Endodermal cell (in vitro differentiated cells): ENCODE measurements around the gene GID8. TPM values are rescaled to one million over a fixed set of nuclear protein-coding genes. Genes with fewer than 3 reads are reported as not detected.

Experiments used
- DNase-seq: peaks from one replicate; pipeline ENCODE4 v3.0.0-alpha.2; 2017
- H3K27ac ChIP-seq: 2 replicates; pipeline ENCODE4 v1.5.1; 2013; ENCODE audit warnings: mild to moderate bottlenecking, low read depth, low read length, moderate library complexity
- H3K27me3 ChIP-seq: 2 replicates; pipeline ENCODE4 v1.6.1; 2013; ENCODE audit warnings: mild to moderate bottlenecking, low read length, moderate library complexity; ENCODE audit not compliant: insufficient read depth, control insufficient read depth, poor library complexity, severe bottlenecking
- H3K36me3 ChIP-seq: 2 replicates; pipeline ENCODE4 v1.7.0; 2013; ENCODE audit warnings: mild to moderate bottlenecking, low read length, moderate library complexity; ENCODE audit not compliant: control insufficient read depth, insufficient read depth
- H3K4me1 ChIP-seq: one replicate; pipeline ENCODE4 v1.7.0; 2013; ENCODE audit warnings: low read length; ENCODE audit not compliant: control insufficient read depth, insufficient read depth
- H3K4me3 ChIP-seq: 2 replicates; pipeline ENCODE4 v1.5.1; 2013; ENCODE audit warnings: mild to moderate bottlenecking, low read length, moderate library complexity
- H3K9ac ChIP-seq: 2 replicates; pipeline ENCODE4 v1.6.1; 2013; ENCODE audit warnings: mild to moderate bottlenecking, low read length, moderate library complexity; ENCODE audit not compliant: poor library complexity, severe bottlenecking; ENCODE audit errors: extremely low read depth
- H3K9me3 ChIP-seq: 2 replicates; pipeline ENCODE4 v1.6.1; 2013; ENCODE audit warnings: mild to moderate bottlenecking, low read length, moderate library complexity; ENCODE audit not compliant: control insufficient read depth
- H3K27ac Mint-ChIP-seq: 2 replicates; pipeline ENCODE4 v1.8.0; 2020; ENCODE audit warnings: mixed read lengths
- H3K27me3 Mint-ChIP-seq: 2 replicates; pipeline ENCODE4 v1.8.0; 2021; ENCODE audit warnings: mild to moderate bottlenecking, mixed read lengths; ENCODE audit not compliant: insufficient read depth
- H3K36me3 Mint-ChIP-seq: 2 replicates; pipeline ENCODE4 v1.8.0; 2020; ENCODE audit warnings: low read depth, mixed read lengths
- H3K4me1 Mint-ChIP-seq: 2 replicates; pipeline ENCODE4 v1.8.0; 2020; ENCODE audit warnings: mixed read lengths
- H3K4me3 Mint-ChIP-seq: 2 replicates; pipeline ENCODE4 v1.8.0; 2020; ENCODE audit warnings: mild to moderate bottlenecking, moderate library complexity, mixed read lengths
- H3K9me3 Mint-ChIP-seq: 2 replicates; pipeline ENCODE4 v1.8.0; 2020; ENCODE audit warnings: mild to moderate bottlenecking, mixed read lengths
- WGBS, 2 experiments: methylation state at CpG; one replicate each; pipeline versions ENCODE4 v1.1.5 to v1.1.7; 2013; ENCODE audit warnings: missing lambda C conversion rate in 2 of 2, mixed read lengths in 1 of 2; ENCODE audit not compliant: insufficient coverage in 1 of 2, insufficient read length in 1 of 2; 5-methylcytosine and 5-hydroxymethylcytosine counted together
- total RNA-seq, 2 donors: library from RNA; stranded (reverse); fragmentation: NEBNext Ultra II Directional in 1 of 2; extraction: Animal tissue kit (Norgen Biotek cat#: 25700) in 1 of 2; gene quantifications; 2 replicates in 1 of 2; 3 replicates in 1 of 2; pipeline ENCODE4 v1.2.1, GENCODE V29; 2021
- TF ChIP-seq, protein P1 (sequence below): fragments of 200-600 bp; sonication (generic); conservative IDR thresholded peaks from 2 replicates; pipeline ENCODE4 v1.5.0; 2021; ENCODE audit warnings: antibody characterized with exemption, mild to moderate bottlenecking

Gene GID8
- total RNA-seq, 2 donors from 2014 or later, result 51.5 to 52.1 TPM

DNA sequence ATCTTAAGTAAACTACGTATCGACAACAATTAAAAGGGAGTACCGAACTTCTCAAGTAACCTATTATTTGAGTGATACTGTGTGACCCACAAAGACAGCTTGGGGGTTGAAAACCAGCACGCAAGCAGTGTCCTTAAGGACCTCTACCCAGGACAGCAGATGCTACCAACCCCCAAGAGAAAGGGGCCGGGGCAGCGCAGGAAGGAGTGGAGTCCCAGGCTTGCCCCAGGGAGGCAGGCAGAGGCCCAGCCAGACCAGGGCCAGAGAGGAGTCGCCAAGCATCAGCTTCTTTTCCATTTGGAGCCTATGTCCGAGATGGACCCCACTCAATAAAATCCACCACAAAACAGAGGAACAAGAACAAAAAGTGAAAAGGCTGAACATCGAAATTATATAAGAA lies 23.5 kb upstream of the GID8 start:
- Histone ChIP-seq H3K36me3 (peaks cover 59% of the 10 kb centered on the region), H3K9ac (no peak overlapping the region), H3K4me1 (peaks cover 18% of the 10 kb centered on the region), H3K9me3 (no peaks in the 10 kb centered on the region), H3K4me3 (no peak overlapping the region), H3K27me3 (no peaks in the 10 kb centered on the region), H3K27ac (peak overlapping the region; percentile 58)
- H3K27me3 Mint-ChIP-seq, result no peaks in the 10 kb centered on the region
- H3K4me3 Mint-ChIP-seq, result peak overlapping the region; percentile 46
- TF ChIP-seq, protein P1, sequence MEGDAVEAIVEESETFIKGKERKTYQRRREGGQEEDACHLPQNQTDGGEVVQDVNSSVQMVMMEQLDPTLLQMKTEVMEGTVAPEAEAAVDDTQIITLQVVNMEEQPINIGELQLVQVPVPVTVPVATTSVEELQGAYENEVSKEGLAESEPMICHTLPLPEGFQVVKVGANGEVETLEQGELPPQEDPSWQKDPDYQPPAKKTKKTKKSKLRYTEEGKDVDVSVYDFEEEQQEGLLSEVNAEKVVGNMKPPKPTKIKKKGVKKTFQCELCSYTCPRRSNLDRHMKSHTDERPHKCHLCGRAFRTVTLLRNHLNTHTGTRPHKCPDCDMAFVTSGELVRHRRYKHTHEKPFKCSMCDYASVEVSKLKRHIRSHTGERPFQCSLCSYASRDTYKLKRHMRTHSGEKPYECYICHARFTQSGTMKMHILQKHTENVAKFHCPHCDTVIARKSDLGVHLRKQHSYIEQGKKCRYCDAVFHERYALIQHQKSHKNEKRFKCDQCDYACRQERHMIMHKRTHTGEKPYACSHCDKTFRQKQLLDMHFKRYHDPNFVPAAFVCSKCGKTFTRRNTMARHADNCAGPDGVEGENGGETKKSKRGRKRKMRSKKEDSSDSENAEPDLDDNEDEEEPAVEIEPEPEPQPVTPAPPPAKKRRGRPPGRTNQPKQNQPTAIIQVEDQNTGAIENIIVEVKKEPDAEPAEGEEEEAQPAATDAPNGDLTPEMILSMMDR, result no peak
- WGBS, 2 experiments, result 96 to 100% methylated on average over 2 to 8 of the region's 9 CpGs
- H3K36me3 Mint-ChIP-seq, result peaks cover 37% of the 10 kb centered on the region
- no peaks in the 10 kb centered on the region for H3K9me3 Mint-ChIP-seq
- DNase-seq, result no peak
- H3K4me1 Mint-ChIP-seq, result peaks cover 51% of the 10 kb centered on the region
- peak overlapping the region; percentile 70 for H3K27ac Mint-ChIP-seq

DNA sequence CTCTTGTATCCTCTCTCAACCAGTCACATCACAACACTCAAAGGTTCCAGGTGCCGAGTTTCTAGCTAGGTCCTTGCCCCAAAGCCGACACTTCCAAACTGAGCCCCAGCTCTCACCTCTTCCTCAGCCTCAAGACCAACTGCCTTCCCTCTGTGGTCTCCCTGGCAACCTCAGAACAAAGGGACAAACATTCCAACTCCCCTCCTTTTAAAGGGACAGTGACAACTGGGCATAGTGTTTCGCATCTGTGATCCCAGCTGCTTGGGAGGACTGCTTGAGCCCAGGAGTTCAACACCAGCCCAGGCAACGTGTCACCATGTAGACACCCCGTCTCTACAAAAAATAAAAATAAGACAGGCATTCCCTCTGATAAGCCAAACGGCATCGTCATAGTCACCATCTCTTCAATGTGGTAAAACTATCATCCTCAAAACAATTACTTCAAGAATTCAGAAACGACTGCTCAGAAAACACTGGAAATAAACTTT lies 22.9 kb upstream of the GID8 start:
- no peak overlapping the region for H3K9ac ChIP-seq

DNA sequence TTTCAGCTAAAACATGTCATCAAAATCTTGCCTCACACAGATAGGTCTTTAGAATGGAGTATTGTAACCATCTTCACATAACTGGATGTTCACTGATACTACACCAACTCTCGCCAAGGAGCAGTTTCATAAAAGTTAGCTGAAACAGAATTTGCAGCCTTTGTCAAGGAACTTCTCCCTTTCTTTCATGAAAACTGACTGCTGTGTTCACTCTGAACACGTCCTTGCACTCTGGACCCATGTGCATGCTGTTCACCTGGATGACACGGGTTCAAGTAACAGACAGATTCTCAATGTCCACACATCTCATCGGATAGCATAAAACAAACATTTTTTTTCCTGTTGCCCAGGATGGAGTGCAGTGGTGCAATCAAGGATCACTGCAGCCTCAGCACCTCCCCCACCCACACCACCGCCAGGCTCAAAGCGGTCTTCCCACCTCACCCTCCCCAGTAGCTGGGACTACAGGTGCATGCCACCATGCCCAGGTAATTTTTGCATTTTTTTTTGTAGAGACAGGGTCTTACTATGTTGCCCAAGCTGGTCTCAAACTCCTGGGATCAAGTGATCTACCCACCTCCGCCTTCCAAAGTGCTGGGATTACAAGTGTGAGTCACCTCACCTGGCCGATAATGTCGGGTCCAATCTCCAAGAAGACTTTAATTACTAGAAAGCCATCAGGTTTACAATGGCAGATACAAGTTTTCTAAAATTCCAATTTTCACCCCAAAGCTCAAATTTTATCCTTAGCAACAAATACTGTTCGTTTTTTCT lies 21.1 kb upstream of the GID8 start:
- Mint-ChIP-seq H3K27ac (peak overlapping the region; percentile 9), H3K4me3 (no peak overlapping the region), H3K27me3 (no peaks in the 10 kb centered on the region), H3K9me3 (no peaks in the 10 kb centered on the region), H3K36me3 (peaks cover 14% of the 10 kb centered on the region), H3K4me1 (peaks cover 64% of the 10 kb centered on the region)
- Histone ChIP-seq H3K27ac (peak overlapping the region; percentile 74), H3K4me3 (no peak overlapping the region), H3K9me3 (no peaks in the 10 kb centered on the region), H3K9ac (no peak overlapping the region), H3K36me3 (peaks cover 34% of the 10 kb centered on the region), H3K4me1 (peaks cover 18% of the 10 kb centered on the region), H3K27me3 (no peaks in the 10 kb centered on the region)
- TF ChIP-seq, protein P1, result no peak
- 82 to 92% methylated on average over 10 of the region's 10 CpGs for WGBS, 2 experiments
- DNase-seq, result no peak

More for the DNA sequence above, 22.9 kb upstream of the GID8 start:
- Histone ChIP-seq H3K27me3 (no peaks in the 10 kb centered on the region), H3K36me3 (peaks cover 53% of the 10 kb centered on the region), H3K27ac (peak overlapping the region; percentile 48), H3K4me3 (no peak overlapping the region), H3K9me3 (no peaks in the 10 kb centered on the region), H3K4me1 (peaks cover 18% of the 10 kb centered on the region)
- H3K4me3 Mint-ChIP-seq, result peak overlapping the region; percentile 46
- DNase-seq, result peak; percentile 90
- TF ChIP-seq, protein P1, result no peak
- peaks cover 57% of the 10 kb centered on the region for H3K4me1 Mint-ChIP-seq
- no peaks in the 10 kb centered on the region for H3K9me3 Mint-ChIP-seq
- no peaks in the 10 kb centered on the region for H3K27me3 Mint-ChIP-seq
- WGBS, 2 experiments, result 59 to 66% methylated on average over 7 to 8 of the region's 8 CpGs
- peaks cover 32% of the 10 kb centered on the region for H3K36me3 Mint-ChIP-seq
- H3K27ac Mint-ChIP-seq, result peak overlapping the region; percentile 97
